ENCODE data around the gene ATG7.
A peak's percentile ranks its signal among the peaks of the same experiment; 100 is the strongest.

Gene ATG7

DNA sequence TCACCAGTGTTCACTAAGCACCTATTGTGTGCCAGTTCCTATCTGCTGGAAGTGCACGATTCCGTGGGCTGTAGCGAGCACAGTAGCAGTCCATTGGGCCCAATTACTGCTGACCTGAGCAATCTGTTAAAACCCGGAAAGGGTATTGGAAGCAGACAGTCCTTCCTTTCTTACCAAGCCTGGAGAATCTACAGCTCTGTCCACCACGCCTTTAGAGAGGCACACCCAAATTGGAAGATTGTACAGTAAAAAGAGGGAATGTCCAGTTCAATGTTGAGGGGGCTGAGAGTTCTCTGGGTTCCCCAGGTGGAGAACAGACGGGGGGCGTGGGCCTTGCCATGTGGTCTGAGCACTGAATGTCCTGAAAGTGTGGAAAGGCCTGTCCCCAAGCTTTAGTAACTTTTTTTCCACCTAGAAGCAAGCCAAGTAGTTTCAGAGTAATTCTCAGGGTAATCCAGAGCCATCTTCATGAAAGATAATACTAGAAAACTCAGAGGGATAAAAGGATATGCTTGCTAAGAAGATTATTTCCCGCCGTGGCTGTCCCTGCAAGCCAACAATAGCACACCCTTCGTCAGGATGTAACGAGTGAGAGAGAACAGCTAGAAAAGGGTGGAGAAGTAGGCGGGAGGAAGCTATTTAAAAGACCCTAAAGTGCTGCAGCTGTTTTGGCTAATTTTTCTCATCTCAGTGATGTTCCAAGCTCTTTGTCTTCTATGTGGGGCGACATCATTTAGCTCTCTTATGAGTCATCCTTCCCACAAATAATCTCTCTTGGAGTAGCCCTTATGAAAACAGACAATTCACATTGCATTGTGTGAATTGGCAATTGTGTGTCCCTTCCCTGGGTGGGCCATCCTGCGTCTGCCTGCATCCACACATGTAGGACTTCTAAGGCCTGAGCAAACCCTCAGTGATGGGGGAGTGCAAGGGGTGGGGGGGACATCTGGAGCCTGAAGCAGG is 181.0 kb downstream of the ATG7 start (continued):
- TF ChIP-seq, protein P1, sequence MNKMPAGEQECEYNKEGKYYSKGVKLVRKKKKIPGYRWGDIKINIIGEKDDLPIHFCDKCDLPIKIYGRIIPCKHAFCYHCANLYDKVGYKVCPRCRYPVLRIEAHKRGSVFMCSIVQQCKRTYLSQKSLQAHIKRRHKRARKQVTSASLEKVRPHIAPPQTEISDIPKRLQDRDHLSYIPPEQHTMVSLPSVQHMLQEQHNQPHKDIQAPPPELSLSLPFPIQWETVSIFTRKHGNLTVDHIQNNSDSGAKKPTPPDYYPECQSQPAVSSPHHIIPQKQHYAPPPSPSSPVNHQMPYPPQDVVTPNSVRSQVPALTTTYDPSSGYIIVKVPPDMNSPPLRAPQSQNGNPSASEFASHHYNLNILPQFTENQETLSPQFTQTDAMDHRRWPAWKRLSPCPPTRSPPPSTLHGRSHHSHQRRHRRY (tag by site-specific recombination; IDR thresholded peaks at IDR 0.05) = no peak
- TF ChIP-seq ZNF169 (tag by site-specific recombination; IDR thresholded peaks at IDR 0.05) (no peak), SP2 (tag by site-specific recombination; IDR thresholded peaks at IDR 0.05) (no peak; the same call in 1 of the 2 replicates), ZNF23 (tag by site-specific recombination; IDR thresholded peaks at IDR 0.05; ENCODE audit: borderline replicate concordance) (no peak), ZNF473 (tag by site-specific recombination; IDR thresholded peaks at IDR 0.05) (no peak), ATF2 (tag by site-specific recombination; IDR thresholded peaks at IDR 0.05; ENCODE audit: low read depth) (0 out of 2 replicates have a peak, but pooled peaks have one; percentile 12), KLF8 (tag by site-specific recombination; IDR thresholded peaks at IDR 0.05) (0 out of 2 replicates have a peak, but pooled peaks have one; percentile 30), HOXA7 (CRISPR knock-in tag; IDR thresholded peaks at IDR 0.05; ENCODE audit: borderline replicate concordance) (no peak), ZFHX2 (tag by site-specific recombination; conservative IDR thresholded peaks at IDR 0.05) (peak; percentile 56), ZNF514 (tag by site-specific recombination; IDR thresholded peaks at IDR 0.05) (no peak), ZNF354C (tag by site-specific recombination; IDR thresholded peaks at IDR 0.05; ENCODE audit: borderline replicate concordance, low read depth) (no peak), KLF7 (tag by site-specific recombination; IDR thresholded peaks at IDR 0.05; ENCODE audit: borderline replicate concordance) (no peak), ZNF335 (tag by site-specific recombination; conservative IDR thresholded peaks at IDR 0.05) (peak; percentile 63; the same call in 1 of the 2 replicates), ZNF623 (tag by site-specific recombination; IDR thresholded peaks at IDR 0.05) (no peak)

GRCh38 chr3:11455956-11456355 is 183.8 kb downstream of the ATG7 start:
- Histone ChIP-seq H3K27ac (ENCODE audit: extremely low read depth, low read depth, low read length) (no peak overlapping the region), H3K36me3 (ENCODE audit: control insufficient read depth in 2 of 2, insufficient read depth in 1 of 2, low read length in 2 of 2) (no peaks in the 10 kb centered on the region), H3K4me1 (ENCODE audit: control insufficient read depth, insufficient read depth, low read length) (peaks cover 10% of the 10 kb centered on the region; the same call in 1 of the 2 replicates), H3K4me3 (ENCODE audit: low read depth, low read length) (no peak overlapping the region), H3K9me3 (ENCODE audit: control insufficient read depth, insufficient read depth, low read depth, low read length) (no peaks in the 10 kb centered on the region)
- ChIA-PET CTCF (interaction anchor here (0.6 to 0.7 kb wide), 2 partner anchors 93 to 360 kb away, joined by 3 to 4 read pairs; no protein-coding TSS in a partner anchor), POLR2A (no interaction called here)
- TF ChIP-seq ZNF350 (tag by site-specific recombination; IDR thresholded peaks at IDR 0.05) = no peak
- TF ChIP-seq, protein P2, sequence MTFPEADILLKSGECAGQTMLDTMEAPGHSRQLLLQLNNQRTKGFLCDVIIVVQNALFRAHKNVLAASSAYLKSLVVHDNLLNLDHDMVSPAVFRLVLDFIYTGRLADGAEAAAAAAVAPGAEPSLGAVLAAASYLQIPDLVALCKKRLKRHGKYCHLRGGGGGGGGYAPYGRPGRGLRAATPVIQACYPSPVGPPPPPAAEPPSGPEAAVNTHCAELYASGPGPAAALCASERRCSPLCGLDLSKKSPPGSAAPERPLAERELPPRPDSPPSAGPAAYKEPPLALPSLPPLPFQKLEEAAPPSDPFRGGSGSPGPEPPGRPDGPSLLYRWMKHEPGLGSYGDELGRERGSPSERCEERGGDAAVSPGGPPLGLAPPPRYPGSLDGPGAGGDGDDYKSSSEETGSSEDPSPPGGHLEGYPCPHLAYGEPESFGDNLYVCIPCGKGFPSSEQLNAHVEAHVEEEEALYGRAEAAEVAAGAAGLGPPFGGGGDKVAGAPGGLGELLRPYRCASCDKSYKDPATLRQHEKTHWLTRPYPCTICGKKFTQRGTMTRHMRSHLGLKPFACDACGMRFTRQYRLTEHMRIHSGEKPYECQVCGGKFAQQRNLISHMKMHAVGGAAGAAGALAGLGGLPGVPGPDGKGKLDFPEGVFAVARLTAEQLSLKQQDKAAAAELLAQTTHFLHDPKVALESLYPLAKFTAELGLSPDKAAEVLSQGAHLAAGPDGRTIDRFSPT (tag by site-specific recombination; IDR thresholded peaks at IDR 0.05) = no peak
- no peak for TF ChIP-seq REPIN1 (tag by site-specific recombination; IDR thresholded peaks at IDR 0.05; ENCODE audit: low read depth)
- TF ChIP-seq ZBTB1 (tag by site-specific recombination; IDR thresholded peaks at IDR 0.05) = no peak
- TF ChIP-seq ZNF266 (tag by site-specific recombination; IDR thresholded peaks at IDR 0.05; ENCODE audit: low read depth) = no peak
- TF ChIP-seq, protein P3, sequence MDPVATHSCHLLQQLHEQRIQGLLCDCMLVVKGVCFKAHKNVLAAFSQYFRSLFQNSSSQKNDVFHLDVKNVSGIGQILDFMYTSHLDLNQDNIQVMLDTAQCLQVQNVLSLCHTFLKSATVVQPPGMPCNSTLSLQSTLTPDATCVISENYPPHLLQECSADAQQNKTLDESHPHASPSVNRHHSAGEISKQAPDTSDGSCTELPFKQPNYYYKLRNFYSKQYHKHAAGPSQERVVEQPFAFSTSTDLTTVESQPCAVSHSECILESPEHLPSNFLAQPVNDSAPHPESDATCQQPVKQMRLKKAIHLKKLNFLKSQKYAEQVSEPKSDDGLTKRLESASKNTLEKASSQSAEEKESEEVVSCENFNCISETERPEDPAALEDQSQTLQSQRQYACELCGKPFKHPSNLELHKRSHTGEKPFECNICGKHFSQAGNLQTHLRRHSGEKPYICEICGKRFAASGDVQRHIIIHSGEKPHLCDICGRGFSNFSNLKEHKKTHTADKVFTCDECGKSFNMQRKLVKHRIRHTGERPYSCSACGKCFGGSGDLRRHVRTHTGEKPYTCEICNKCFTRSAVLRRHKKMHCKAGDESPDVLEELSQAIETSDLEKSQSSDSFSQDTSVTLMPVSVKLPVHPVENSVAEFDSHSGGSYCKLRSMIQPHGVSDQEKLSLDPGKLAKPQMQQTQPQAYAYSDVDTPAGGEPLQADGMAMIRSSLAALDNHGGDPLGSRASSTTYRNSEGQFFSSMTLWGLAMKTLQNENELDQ (tag by site-specific recombination; IDR thresholded peaks at IDR 0.05; ENCODE audit: low read depth) = no peak
- no peak for TF ChIP-seq ZNF629 (tag by site-specific recombination; IDR thresholded peaks at IDR 0.05)
- no peak for TF ChIP-seq MYNN (tag by site-specific recombination; IDR thresholded peaks at IDR 0.05; ENCODE audit: borderline replicate concordance)
- no peak for TF ChIP-seq ZFP41 (tag by site-specific recombination; IDR thresholded peaks at IDR 0.05; ENCODE audit: borderline replicate concordance)
- TF ChIP-seq KLF9 (tag by site-specific recombination; IDR thresholded peaks at IDR 0.05; ENCODE audit: low read depth) = no peak
- no peak for TF ChIP-seq ZBTB21 (tag by site-specific recombination; IDR thresholded peaks at IDR 0.05)
- TF ChIP-seq ZBTB17 (tag by site-specific recombination; IDR thresholded peaks at IDR 0.05) = no peak
- TF ChIP-seq, protein P4, sequence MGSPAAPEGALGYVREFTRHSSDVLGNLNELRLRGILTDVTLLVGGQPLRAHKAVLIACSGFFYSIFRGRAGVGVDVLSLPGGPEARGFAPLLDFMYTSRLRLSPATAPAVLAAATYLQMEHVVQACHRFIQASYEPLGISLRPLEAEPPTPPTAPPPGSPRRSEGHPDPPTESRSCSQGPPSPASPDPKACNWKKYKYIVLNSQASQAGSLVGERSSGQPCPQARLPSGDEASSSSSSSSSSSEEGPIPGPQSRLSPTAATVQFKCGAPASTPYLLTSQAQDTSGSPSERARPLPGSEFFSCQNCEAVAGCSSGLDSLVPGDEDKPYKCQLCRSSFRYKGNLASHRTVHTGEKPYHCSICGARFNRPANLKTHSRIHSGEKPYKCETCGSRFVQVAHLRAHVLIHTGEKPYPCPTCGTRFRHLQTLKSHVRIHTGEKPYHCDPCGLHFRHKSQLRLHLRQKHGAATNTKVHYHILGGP (tag by site-specific recombination; IDR thresholded peaks at IDR 0.05) = no peak
